Activated T-cell treated with anti-CD3 and anti-CD28 coated beads for 4 hours (primary cell): ENCODE results near the gene NGRN.
A peak's percentile ranks its signal among the peaks of the same experiment; 100 is the strongest.
"Not testable (repeated sequence)": the region's sequence is repeated elsewhere in the genome, so short reads cannot be mapped to it uniquely, and the experiment has no call there.

Source experiments
- DNase-seq: peaks from one replicate; pipeline ENCODE4 v3.0.0-alpha.2; 2020

NGRN gene

DNA sequence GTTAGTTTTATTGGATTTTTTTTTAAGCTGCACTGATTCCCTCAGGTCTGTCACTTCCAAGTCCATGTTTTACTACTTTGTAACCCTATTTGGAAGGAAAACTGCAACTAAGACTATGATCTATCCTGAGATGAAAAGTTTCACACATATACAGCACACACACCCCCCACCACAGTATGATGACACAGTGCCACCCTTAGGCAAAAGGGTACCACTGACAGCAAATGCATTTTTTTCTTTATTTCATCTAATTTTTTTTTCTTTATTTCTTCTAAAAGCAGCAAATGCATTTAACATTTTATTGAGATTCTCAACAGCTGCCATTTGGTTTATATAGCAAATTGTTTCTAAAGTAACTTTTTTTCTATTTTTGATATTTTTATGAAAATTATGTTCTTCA is 21.2 kb downstream of the NGRN start:
- peak; percentile 26 for DNase-seq

DNA sequence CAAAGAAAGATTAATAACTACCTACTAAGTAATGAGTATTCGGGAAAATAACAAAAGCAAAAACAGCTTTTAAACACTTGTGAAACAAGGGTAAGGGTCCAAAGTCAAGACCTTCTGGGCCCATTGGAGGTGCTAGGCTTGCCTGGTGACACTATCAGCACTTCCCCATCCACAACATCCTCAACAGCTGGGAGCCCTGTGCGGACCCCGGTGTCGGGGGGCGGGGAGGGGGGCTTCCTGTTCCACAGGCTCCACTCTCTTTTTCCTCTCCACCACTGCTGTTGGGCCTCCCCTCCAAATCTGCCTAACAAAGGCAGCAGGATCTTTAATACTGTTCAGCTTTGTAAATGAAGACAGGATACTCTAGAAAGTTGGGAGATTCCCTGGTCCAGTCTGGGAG is 21.6 kb downstream of the NGRN start:
- DNase-seq, result no peak

DNA sequence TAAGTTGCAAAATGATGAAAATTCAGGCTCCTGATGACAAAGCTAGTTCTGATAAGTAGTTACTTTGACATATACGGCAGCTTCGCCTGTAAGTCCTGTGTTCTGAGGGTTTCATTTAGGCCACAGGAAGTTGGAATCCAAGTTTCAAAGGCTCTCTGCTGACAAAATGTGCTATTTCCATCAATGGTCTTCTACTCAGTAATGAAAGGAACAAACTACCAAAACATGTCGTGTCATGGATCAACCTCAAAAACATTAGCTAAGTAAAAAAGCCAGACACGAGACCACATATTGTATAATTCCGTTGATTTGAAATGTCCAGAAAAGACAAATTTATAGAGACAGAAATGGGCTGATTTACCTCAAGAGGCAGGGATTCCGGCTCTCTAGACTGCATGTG is 22.5 kb downstream of the NGRN start:
- DNase-seq, result no peak

DNA sequence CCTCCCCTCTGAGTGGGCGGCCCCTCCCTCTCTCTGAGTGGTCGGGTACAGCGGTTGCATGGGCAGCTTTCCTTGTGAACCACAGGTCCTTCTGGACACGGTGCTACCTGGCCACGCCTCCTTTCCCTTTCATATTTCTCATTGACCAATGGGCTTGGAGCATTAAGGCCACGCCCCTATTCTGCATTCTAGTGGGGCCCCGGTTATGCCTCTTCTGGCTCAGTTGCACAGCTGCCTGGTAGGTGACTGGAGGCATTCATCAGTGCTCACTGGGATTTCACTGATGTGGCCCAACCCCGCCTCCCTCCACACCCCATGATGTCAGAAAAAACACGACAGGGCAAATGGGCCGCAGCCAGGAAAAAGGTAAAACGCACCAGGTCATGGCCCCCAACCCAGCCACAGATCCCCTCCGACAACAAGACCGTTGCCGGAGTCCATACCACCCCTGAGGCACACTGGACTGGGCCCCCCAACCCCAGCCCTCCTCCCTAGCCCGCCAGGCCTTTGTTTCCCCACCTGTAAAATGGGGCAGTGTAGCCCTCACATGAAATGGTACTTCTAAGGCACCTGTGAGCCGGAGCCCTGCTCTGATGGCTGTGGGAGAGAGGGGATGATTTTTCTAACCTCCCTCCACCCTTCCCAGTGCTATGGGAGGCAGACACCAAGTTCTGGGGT is 26.3 kb downstream of the NGRN start:
- no peak for DNase-seq

DNA sequence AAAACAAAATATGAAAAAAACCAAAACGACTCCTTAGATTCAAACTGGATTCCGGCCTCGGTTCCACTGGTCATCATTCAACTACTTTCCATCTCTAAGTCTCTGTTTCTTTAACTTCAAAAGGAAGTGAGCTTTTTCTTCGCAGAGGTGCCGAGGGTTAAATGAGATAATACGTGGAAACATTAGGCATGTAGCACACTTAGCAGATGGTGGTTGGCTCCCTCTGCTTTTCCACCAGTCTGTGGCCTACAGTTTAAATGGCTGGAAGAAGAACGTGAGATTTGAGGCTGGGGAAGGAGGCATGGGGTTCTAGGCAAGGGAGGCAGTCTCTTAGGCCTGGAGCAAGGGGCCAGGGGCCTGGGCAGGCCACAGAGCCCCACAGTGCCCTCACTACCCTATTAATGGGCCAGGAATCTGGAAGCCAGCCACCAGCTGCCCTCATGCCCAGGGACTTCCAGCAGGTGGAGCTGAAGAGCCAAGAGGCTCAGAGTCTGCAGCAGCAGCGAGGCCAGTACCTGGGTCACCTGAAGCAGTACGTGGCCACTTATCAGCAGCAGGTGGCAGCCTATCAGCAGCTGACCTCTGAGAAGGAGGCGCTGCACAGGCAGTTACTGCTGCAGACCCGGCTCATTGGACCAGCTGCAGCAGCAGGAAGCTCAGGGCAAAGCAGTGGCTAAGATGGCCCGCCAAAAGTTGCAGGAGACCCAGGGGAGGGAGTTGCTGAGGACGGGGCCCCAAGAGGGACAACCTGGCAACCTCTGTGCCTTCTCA is 27.8 kb downstream of the NGRN start:
- peak; percentile 66 for DNase-seq

DNA sequence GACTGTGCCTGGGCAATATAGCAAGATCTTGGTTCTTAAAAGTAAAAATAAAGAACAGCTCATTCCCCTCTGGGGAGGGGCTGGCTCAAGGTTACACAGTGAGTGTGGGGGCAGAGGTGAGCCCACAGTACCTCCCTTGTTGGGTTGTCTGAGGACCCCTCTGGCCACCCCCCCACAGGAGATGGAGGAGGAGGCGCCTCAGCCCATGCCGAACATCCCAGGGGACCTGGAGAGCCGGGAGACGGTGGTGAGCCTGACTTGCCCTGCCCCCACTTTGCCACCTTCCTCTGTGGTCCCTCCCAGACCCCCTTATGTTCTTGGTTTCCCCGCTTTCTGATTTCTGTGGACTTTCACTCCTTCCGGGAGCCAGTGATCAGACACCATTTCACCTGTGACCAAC is 28.7 kb downstream of the NGRN start:
- DNase-seq, result no peak

DNA sequence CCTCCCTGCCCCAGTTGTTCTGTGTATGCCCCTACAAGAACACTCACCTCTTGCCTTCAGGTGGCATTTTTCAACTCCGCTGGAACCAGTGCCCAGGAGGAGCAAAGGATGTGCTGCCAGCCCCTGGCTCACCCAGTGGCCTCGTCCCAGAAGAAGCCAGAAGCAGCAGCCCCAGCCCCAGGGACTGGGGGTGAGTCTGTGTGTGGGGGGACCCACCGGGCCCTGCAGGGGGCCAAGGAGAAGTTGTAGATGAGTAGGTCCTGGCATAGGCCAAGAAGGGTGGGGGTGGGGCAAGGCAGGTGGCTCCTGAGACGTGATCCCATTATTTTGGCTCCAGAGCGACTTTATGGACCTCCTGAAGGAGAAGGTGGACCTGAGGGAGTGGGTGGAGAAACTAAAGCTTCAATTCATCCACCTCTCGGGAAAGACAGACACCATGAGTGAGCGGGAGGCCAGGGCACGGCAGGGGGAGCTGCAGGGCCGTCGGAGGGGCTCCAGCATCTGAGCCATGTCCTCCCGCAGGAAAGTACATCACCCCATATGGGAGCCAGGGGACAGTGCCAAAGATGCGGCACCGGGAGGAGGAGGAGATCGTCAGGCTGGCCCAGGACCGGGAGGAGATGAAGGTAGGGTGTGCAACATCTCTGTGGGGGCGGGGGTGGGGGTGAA is 29.3 kb downstream of the NGRN start:
- no peak for DNase-seq

DNA sequence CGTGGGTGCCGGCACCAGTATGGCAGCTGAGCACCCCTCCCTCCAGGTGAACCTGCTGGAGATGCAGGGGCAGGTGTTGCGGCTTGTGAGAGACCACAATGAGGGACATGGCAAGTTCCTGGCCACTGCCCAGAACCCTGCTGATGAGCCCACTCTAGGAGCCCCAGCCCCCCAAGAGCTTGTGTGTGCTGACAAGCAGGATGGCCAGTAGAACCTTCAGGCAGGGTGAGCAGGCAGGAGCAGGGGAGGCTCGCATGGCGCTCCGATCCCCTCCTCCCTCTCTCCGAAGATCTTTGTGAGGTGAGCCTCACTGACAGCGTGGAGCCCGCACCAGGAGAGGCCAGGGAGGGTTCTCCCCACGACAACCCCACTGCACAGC is 29.8 kb downstream of the NGRN start:
- DNase-seq, result no peak

DNA sequence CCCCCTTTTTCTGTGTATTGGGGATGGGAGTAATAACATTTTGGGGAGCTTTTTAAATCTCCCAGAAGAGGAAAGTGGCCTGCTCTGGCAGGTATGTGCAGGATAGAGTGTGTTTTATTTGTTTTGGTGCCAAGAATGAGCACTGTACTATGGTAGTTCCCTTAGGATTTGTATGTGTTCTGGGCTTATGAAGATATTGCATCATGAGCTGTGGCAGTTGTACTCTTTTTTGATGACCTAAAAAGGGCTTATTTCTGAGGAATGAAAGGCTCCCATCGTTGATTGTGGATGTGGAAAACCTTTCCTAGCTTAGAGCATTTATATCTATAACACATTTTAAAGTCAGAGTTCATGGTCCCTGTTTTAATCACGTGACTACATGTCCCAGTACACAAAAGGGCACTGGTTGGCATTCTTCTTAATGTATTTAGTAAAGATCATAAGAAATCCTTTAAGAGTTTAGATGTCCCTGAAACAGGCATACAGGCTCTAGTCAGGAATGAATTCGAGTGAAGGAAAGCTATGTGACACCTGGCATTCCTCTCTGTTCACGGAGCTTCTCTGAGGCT is 30.9 kb downstream of the NGRN start:
- DNase-seq, result not testable (repeated sequence)

DNA sequence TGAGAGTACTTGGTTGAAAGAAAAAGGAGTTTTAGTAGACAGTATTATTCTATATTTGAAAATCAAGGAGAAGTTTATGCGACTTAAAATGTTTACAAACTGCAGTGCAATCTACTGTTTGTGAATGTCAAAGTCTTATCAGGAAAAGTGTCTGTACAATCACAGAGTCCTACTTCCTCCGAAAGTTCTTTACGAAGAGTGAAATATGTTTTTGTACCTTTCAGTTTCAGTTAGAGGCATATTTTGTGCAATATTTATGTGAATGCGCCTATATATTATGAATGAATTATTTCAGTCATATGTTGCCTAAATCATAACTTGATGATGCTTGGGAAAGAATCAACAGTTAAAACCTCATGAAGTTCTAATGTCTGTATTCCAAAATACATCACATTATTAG is 31.5 kb downstream of the NGRN start:
- DNase-seq, result no peak

DNA sequence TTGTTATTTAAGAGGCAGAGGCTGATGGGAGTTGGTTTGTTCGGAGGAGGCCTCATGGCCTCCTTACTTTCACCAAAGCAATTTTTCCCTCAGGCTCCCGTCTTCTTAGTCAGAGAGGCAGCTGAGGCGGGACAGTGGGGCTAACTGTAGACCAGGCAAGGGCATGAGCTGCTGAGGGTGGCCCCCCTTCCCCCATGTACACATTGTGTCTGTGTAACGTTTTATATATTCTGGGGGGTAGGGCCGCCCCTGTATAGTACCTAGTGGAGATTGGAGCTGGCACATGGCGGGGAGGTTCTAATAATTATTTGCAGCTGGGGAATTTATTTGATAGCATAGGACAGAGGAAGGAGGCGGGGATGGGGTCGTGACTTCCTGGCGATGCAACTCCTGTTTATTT is 35.1 kb downstream of the NGRN start:
- DNase-seq, result no peak

DNA sequence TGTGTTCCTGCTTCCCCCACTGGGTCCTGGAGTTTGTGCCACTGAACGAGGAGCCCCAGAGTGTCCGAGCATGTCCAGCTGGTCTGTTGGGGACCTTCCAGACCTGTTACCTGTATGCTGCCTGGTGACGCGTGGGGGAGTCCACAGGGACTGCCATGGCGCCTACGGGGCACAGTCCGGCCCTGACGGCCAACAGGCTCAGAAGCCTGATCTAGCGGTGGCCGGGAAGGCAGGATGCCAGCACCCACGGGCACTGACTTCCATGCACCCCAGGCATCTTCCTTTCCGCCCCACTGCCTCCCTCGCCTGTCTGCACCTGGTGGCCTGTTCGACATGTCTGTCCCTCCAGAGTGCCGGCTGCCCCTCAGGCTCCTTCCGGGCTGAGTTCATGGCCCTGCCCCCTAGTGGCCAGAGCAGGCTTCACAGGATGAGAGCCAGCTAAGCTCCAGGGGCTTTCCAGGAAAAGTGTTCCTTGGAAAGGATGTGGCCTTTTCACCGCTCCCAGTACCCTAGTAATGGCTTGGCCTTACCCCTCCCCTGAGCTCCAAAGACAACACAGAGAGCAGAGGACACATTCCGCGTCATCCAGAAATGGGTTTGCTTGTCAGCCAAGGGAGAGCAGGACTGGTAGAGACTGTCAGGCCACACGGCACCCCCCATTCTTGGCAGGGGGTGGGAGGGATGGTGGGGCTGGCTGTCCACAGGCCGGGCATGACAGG is 35.7 kb downstream of the NGRN start:
- DNase-seq, result peak; percentile 21

DNA sequence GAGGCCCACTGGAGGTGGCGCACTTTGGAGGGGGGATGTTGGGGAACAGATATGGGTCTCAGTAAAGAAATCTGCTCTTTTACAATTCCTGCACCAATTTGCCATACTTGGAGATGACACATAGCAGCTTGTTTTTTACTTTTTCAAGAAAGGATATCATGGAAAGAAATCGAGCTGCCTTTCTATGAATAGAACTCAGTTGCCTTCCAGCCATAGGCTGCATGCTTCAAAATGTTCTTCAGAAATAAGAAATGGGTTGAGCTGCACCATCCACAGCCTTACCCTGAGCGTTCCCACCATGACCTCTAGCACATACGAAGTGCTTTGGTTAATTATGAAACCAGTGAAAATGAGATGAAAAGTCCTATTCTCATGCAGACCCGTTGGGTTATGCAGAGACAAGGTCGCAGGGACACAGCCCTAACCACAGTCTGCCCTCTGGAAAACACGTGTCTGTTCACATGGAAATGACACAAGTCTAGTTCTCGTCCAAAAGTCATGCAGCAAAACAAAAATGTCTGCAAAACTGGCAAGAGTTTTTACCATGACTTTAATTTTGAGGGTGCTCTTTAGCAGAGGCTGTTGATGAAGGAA is 36.3 kb downstream of the NGRN start:
- DNase-seq, result no peak

DNA sequence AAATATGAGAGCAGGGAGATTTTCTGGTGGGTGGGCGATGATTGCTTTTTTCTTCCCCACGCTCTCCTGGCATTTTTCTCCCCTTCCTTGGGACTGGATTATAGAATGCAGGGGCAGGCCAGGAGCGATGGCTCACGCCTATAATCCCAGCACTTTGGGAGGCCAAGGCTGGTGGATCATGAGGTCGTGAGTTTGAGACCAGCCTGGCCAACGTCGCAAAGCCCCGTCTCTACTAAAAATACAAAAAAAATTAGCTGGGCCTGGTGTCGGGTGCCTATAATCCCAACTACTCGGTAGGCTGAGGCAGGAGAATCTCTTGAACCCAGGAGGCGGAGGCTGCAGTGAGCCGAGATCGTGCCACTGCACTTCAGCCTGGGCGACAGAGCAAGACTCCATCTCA is 39.9 kb downstream of the NGRN start:
- DNase-seq, result not testable (repeated sequence)

DNA sequence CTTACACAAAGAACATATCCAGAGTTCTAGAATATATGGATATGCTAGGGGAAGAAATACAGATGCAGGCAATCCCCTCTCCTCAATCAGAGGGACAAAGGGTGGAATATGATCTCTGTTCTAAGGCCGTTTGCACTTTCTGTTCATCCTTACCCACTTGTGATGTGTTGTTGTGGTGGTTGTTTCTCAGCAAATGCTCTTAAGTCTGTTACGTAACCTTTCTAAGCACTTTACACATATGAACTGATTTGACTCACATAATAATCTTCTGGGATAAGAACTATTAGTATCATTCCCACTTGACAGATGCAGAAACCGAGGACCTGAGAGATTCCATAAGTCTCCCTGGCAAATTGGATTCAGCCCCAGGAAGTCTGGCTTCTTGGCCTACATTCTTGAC is 40.5 kb downstream of the NGRN start:
- no peak for DNase-seq

DNA sequence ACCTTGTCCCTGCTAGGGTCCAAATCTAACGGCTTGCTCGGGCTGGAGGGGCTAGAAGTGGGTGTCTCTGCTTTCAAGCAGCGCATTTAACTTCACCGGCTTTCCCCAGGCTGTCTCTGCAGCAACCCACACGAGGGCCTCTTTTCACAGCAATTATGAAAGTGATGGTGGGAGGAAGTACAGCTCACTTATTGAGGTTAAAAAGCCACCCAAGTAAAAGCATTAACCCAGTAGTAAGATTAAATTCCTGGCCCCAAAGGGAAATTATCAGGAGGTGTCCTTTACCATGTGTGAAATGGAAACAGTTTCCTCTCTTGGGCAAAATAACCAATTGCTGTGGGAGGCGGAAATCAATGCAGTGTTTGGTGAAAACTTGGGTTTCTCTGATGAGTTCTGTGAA is 41.1 kb downstream of the NGRN start:
- no peak for DNase-seq

DNA sequence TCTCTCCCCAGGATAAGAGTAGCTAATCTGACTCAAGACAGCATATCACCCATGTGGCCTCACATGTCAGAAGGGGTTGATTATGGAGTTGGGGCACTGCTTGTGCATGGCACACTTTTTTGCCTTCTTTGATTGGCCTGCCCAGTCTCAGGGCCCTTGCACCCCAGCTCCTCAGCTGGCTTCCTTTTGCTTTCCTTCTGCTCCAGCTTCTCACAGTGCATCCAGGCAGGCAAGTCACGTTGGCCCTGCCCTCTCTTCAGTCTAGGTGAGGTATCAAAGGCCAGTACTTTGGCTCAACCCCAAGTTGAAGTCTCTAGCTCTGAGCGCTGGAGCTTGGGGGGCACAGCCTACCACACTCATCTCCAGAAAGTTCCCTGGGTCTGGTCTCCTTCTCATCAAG is 42.2 kb downstream of the NGRN start:
- DNase-seq, result no peak

DNA sequence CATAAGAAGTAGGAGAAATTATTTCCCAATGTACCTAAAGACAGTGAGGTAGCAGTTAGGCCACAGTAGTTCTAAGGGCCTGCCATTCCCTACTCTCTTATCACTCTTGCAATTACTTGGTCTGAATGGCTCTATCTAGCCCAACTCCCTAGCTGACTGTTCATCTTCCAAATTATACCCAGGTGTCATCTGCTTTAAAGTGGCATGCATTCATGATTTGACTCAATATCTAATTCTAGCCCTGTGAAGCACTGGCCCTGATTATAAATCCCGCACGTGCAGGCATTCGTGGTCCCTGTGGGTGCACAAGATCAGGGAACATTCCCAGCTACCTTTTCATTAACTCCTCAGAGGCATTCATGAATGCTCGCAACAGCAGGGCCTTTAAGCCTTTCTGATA is 43.5 kb downstream of the NGRN start:
- no peak for DNase-seq

DNA sequence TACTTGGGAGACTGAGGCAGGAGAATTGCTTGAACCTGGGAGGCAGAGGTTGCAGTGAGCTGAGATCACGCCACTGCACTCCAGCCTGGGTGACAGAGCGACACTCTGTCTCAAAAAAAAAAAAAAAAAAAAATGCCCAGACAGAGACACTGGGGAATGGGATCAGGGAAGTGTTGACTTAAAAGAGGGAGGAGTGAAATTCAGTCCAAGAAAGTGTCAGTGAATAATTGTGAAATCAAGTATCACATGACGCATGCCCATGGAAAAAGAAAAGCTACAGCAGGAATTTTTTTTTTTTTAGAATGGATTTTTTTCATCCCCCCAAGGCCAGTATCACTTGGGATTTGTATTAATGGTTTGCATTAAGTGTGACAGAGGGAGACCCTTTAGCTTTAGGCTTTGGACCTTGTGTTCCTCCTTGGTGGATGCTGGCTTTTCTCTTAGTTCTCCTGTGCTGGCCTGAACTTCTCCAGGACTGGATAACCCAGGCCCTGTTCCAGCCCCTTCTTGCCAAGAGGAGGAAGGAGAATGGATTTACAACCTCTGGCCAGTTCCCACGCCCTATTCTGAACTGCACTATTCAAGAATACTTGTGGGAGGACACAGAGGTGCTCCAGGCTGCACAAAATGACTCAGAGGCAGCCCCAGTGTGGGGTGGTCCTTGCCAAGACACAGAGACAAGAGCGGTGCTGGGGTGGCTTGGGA is 50.0 kb downstream of the NGRN start:
- DNase-seq, result no peak

DNA sequence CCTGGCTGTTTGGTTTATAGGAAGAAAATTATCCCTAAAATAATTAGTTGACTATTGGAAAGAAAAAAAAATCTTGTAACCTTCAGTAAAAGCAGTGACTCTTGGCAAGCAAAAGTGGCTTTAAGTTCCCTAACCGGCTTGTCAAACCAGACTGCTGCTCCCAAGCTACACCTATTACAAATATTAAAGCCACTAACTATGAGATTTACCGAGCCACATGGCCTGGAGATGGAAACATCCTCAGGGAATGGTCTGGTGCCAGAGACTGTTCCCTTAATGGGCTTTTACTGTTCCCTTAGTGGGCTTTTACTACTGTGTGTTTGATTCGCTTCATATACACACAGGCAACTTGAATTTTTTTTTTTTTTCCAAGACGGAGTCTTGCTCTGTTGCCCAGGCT is 50.7 kb downstream of the NGRN start:
- DNase-seq, result no peak

DNA sequence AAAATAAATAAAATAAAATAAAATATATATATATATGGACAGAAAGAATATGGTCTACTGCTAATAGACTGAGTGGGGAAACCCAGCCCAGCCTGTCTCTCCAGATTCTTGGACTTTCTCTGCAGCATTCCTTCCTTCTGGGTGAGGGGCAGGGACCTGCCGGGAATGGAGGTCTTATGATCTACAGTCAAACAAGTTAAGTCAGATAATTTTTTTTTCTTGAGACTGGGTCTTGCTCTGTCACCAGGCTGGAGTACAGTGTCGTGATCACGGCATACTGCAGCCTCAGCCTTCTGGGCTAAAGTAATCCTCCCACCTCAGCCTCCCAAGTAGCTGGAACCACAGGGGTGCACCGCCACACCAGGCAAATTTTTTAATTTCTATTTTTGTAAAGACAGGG is 53.1 kb downstream of the NGRN start:
- no peak for DNase-seq
